ENCODE results near the gene TTC34.
"Not testable (repeated sequence)": the region's sequence is repeated elsewhere in the genome, so short reads cannot be mapped to it uniquely, and the experiment has no call there.

The TTC34 gene

DNA sequence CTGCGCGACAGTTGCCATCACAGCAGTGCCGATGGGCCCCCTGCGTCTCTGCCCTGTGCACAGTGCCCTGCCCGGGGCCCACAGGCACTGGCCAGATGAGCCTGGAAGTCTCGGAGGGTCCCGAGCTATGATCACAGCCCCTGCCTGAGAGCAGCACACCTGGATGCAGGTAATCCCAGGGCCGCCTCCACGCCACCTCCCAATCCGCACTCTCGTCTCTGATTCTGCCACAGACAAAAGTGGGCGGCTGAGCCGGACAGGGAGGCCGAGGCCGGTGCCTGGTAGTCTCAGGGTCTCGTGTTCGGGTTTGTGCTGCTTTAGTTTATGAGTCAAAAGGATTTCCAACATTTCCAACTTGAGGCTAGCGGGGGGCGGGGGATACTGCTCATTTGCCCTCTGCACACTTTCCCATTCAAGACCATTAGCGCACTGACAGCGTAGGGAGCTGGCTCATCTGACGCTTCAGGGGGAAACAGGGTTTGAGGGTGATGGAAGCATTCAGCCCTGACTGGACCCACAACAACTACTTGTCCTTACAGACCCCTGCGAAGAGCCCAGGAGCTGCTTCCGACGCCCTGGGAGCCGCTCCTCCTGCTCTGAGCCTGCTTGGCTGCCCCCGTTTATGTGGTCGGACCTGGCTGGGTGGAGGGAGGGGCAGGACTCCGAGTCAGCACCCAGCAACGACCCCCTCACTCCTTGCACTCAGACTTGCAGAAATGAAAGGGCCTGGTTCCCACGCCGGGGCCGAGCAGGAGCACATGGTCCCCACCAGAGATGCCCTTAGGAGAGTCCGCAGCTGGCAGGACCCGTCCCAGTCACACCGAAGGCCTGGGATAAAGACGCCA, 1.8 kb upstream of the TTC34 start:
- H3K4me3 ChIP-seq = no peak overlapping the region
- no peak overlapping the region for H3K27ac ChIP-seq

DNA sequence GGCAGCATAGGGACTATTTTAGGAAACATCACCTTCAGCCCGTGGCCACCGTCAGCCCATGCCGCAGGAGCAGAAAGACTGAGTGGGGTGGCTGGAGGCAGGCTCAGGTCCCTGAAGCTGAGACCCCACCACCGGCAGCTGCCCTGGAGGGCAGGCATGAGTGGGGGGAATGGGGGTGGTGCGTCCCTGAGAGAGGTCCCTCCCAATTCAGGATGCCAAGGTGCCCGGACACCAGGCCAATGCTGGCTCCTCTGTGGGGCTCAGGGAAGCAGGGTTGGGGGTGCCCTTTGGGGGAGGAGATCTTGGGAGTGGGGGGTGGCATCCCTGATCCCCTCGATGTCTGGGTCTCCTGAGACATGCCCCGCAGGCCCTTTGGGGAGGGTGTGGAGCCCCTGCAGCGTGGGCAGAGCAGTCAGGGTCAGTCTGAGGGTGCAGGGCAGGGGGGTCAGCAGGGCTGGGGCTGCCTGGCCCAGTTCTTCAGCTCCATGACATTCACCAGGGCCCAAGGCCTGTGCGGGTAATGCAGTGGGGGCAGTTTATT, 998 bp upstream of the TTC34 start:
- Histone ChIP-seq H3K27ac (no peak overlapping the region), H3K4me3 (no peak overlapping the region)

DNA sequence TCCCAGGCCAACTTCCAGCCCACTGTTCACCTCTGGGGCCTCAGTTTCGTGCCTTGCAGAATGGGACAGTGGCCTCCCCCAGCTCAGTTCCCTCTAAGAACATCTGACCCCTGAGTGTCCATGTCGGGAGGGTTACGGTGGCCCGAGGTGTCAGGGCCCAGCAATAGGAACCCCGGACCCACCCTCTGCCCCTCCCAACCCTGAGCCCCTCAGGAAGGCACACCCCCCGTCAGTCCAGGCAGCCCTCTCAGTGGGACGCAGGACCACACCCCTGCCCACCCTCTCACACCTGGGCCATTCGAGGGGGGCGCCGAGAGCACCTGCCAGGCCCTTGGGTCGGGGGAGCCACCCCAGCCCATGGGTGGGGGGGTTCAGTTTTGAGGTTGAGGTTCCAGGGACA, 447 bp downstream of the TTC34 start:
- Histone ChIP-seq H3K4me3 (no peak overlapping the region), H3K27ac (no peak overlapping the region)

DNA sequence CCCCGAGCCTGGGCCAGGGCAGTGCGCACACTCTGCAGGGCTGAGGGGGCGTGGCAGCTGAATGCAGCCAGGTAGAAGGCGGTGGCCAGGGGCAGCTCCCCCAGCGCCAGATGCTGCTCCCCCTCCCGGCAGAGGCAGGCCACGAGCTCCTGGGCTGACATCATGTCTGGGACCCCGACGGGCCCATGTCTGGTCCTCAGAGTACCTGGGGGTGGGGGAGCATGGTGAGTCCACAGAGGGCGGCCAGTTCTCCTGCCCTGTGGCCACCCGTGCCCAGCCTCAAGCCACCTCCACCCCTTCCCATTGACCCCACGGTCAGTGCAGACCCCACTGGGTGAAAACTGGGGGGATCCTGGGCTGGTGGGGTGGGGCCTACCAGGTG, 838 bp downstream of the TTC34 start:
- H3K4me3 ChIP-seq = no peak overlapping the region

DNA sequence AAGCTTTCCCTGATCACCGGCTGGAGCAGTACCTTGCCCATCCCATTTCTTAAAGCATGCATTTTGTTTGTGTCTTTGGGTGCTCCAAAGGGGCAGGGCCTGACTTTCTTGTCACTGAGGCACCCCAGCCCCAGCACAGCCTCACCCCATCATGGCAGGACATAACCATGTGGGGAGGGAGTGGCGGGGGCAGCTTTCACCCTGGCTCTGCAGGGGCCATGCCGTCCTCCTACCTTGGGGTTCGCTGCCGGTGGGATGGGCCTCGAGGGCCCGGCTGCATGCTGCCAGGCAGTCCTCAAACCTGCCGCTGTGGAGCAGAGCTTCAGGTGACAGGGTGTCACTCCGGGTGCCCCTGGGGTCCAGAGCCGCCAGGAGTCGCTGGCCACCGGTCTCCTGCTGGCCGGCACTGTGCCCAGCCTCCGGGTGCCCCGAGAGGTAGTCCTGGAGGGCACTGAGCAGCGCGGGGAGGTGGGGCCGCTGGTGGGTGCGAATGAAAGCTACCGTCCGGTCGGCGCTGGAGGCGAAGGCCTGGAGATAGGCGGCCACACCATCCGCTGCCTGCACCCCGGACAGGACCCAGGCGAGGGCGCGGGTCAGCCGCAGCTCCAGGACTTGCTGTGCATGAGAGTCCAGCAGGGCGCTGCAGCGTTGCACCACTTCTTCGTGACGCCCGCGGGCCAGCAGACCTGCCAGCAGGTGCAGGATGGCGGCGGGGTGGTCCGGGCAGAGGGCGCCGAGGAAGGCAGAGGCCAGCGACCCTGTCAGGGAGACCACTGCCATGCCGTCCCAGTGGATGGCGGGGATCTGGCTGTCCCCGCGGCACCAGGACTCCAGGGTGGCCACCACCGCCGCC, 1.5 kb downstream of the TTC34 start:
- Histone ChIP-seq H3K4me3 (no peak overlapping the region), H3K27ac (no peak overlapping the region)

More for the DNA sequence above, 838 bp downstream of the TTC34 start:
- no peak overlapping the region for H3K27ac ChIP-seq

DNA sequence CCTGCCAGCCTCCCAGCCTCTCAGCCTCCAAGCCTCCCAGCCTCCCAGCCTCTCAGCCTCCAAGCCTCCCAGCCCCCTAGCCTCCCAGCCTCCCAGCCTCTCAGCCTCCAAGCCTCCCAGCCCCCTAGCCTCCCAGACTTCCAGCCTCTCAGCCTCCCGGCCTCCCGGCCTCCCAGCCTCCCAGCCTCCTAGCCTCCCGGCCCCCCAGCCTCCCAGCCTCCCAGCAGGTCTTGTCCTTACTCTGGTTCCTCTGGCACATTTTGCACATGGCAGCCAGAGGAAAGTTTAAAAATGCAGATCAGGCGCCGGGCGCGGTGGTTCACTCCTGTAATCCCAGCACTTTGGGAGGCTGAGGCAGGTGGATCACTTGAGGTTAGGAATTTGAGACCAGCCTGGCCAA, 2.5 kb downstream of the TTC34 start:
- not testable (repeated sequence) for H3K4me3 ChIP-seq, H3K27ac ChIP-seq

DNA sequence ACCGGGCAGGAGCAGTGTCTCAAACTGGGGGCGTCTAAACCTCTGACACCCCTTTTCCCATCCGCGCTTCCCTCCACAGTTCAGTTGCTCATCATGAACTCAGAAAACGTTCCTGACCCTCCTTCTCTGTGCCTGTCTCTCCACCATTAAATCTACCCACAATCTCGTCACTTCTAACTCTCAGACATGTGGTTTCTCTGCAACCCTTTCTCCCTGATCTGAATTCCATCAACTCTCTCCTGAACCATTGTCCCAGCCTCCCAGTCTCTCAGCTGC, 3.8 kb downstream of the TTC34 start:
- H3K27ac ChIP-seq = no peak overlapping the region
- no peak overlapping the region for H3K4me3 ChIP-seq

DNA sequence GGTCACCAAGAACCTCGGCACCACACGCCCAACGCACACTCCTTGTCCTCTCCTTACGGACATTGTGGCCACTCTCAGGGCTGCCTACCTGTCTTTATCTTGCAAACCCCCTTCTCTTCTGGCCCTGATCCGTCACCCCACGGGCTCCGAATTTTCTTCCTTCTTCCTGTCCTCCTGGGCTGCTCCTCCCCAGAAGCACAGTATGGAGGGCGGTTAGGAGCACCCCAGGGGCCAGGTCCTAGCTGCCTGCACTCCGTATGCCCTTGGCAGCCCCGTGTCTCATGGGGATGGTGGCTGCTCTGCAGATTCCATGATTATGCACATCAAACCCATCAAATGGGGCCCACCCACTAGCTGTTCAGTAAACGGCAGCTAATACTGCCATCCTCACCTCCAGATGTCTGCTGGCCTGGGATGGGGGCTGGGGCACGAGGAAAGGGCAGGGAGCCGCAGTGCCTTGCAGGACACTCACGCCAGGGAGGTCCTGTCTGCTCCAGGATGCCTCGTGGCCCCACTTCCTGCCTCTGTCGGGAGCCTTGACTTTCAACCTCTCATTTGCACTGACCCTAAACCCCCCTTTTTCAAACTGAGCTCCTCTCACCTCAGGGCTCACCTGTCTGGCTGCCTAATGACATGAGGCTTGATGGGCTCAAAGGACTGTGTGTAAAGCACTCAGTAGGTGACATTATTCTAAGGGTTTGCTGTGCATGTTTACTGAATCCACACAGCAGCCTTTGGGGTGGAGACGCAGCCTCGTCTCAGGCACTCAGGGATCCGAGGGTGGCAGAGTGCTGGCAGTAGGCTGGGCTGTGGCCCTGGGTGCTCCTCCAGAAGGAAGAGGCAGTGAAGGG, 4.4 kb downstream of the TTC34 start:
- no peak overlapping the region for H3K4me3 ChIP-seq
- no peak overlapping the region for H3K27ac ChIP-seq

DNA sequence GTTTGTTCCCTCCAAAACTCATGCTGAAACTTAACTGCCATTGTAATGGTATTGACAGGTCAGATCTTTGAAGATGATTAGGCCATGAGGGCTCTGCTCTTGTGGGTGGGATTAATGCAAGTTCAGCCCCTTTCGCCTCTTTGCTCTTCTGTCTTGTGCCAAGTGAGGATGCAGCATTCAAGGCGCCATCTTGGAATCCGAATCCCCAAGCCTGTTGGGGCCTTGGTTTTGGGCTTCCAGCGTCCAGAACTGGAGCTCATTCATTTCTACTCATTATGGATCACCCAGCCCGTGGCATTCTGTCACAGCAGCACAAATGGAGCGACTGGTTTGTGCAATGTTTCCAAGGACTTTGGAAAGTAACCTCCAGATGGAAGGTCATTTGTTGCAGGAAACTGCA, 5.6 kb downstream of the TTC34 start:
- Histone ChIP-seq H3K27ac (no peak overlapping the region), H3K4me3 (no peak overlapping the region)

DNA sequence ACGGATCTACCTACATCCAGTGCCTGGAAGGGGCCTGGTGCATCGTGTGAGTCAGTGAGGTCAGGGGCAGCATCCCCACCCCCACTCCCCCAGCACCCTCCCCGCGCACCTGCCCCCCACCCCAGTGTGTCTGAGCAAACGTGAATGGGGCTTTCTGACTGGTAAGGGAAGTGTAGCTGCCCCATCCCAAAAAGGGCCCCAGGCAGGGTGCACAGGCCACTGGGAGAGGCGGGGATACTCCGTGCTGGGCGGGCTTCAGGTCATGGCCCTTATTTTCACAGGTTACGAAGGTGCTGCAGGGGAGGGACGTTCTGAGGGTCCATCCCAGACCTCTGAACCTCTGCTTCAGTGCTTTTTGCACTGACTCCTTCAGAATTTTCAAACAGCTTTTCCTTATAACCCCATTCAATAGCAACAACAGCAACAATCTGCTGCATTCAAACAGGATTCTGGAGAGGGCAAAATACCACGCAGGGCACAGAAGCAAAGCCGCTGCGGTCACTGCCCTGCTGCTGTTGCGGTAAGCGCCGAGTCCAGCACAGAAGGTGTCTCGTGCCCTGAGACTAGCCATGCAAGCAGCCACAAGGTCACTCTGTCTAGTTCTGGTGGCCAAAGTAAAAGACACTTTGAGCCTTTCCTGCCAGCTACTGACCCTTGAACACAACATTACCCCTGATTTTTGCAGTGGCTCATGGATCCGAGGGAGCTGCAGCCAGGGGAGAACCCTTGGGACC, 10.3 kb downstream of the TTC34 start:
- Histone ChIP-seq H3K27ac (no peak overlapping the region), H3K4me3 (no peak overlapping the region)

DNA sequence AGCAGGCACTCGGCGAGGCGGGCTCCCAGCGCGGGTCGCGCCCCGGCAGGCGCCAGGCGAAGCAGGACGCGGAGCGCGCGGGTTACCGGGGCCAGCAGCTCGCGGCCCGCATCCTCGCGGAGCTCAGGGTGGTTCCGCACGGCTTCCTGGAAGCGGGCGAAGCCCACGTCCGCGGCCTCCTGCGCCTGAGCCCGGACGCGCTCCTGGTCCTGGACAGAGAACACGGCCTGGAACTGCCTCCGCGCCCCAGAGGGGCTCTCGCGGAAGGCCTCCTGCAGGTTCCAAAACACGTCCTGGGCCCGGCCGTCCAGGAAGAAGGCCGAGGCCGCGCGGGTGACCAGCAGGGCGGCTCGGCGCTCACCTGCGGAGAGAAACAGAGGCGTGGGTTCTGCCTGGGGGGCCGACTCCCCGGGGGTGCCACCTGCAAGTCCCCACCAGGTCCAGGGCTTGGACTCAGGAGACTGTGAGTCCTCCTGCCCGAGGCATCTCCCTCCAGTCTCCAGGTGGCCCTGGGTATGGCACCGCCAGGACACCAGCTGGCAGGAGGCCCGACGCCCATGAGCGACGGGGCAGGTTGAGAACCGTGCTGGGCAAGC, 11.4 kb downstream of the TTC34 start:
- Histone ChIP-seq H3K4me3 (no peak overlapping the region), H3K27ac (no peak overlapping the region)

DNA sequence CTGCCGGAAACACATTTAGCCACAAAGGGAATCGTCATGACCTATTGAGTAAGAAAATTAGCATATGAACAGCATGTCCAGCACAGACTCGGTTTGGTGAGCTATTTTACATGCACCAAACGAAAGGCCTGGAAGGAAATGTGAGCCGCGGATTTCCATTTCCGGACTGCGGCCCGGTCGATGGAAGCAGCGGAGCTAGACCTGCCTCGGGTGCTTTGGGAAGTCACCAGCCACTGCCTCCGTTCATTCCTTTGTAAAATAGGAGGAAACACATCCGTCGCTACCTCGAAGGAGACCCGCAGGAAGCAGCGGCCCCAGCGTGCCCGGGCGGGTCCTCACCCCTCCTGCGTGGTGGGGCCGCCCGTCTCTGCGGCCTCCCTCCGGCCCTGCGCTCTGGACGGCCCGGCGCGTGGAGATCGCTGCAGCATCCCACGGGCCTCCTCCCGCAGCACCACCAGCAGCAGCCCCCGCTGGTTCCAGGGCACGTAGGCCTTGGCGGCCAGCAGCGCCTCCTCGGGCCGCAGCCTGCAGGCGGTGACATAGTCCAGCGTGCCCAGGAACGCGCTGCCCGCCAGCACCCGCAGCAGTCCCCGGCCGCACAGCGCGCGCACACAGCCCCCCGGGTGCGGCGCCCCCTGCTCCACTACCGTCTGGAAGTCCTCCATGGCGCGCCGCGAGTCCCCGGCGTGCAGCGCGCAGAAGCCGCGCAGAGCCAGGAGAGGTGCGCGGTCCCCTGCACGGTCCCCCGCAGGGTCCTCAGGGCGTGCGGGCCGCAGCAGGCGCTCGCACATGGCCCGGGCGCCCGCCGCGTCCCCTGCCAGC, 12.1 kb downstream of the TTC34 start:
- Histone ChIP-seq H3K4me3 (no peak overlapping the region), H3K27ac (no peak overlapping the region)

DNA sequence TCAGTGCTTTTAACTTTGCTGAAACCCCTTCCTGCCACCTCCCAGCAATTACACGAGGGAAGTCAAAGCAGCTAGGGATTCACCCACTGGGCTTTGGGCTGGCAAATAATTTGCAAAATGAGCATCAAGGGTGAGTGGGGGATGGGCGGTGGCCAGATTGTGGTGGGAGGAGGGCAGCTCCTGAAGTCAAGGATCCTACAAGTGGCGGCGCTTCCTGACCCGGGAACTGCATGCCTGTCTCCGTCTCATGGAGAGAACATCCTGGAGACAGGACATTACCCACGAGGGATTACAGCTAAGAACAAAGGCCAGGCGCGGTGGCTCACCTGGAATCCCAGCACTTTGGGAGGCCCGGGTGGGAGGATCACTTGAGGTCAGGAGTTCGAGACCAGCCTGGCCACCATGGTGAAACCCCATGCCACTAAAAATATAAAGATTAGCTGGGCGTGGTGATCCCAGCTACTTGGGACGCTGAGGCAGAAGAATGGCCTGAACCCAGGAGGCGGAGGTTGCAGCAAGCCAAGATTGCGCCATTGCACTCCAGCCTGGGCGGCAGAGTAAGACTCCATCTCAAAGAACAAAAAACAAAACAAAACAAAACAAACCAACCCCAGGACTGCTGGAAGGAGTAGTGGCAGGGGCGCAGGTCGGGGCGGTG, 12.9 kb downstream of the TTC34 start:
- H3K4me3 ChIP-seq = no peak overlapping the region
- no peak overlapping the region for H3K27ac ChIP-seq

DNA sequence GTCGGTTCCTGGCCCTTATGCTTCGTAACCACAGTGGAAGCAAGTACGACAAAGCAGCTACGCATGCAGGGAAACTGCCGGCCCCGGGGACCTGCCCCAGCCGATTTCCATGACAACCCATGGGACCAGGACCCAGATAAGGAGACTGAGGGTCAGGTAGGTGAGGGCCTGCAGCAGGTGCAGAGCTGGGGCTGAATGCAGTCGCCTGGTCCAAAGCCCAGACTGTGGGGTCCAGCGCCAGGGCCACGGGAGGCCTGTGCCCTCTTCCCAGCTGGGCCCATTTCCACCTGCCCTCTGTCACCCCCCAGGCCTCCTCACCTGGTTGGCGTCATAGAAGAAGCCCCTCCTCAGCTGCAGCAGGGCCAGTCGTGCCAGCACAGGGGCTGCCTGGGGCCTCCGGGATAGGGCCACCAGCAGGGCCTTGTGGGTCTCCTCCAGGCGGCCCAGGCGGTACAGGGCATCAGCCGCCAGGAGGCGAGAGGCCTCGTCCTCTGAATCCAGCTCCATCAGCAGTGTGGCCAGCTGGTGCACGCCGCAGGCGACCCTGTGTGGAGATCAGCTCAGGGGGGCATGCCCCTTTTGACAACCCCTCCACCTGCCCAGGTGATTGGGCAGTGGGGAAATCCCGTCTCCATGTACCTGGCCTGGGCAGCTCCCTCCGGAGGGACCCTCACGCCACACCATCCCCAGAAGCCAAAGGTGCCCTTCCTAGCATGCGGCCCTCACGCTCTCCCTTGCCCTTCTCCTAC, 14.2 kb downstream of the TTC34 start:
- H3K27ac ChIP-seq = no peak overlapping the region
- no peak overlapping the region for H3K4me3 ChIP-seq

DNA sequence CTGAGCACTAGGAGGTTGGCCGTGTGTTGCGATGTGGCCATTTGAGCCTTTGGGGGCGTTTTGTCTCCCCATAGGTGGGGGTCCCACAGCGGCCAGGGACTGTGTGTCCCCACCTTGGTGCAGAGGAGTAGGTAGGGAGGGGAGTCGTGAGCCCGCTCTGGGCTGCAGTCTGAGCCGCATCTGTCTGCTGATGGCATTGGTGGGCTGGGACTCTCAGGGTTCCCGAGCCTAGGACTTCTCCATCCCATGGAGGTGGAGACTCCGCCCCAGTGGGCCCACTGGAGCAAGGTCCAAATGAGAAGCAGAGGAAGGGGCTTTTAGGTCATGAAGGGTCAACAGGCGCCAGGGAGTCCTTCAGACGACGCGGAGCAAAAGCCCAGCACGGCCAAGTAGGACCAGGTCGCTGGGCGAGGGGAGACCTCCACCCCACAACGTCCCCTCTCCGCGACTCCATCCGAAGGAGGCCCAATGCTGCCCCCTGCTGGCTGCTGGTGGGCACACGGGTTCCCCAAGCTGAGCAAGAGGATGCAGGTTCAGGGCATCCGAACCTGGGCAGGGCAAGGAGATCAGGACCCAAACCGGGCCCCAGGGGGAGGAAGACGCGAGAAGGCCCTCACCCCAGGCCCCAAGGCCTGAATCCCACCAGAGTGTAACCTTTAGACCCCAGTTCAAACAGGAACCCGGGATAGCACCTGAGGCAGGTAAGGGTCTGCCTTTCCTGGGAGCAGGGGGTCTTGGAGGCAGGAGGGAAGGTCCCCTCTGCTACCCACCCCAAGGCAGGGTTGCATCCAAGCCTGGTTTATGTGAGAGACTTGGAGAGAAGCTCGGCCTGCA, 14.9 kb downstream of the TTC34 start:
- no peak overlapping the region for H3K27ac ChIP-seq
- no peak overlapping the region for H3K4me3 ChIP-seq

DNA sequence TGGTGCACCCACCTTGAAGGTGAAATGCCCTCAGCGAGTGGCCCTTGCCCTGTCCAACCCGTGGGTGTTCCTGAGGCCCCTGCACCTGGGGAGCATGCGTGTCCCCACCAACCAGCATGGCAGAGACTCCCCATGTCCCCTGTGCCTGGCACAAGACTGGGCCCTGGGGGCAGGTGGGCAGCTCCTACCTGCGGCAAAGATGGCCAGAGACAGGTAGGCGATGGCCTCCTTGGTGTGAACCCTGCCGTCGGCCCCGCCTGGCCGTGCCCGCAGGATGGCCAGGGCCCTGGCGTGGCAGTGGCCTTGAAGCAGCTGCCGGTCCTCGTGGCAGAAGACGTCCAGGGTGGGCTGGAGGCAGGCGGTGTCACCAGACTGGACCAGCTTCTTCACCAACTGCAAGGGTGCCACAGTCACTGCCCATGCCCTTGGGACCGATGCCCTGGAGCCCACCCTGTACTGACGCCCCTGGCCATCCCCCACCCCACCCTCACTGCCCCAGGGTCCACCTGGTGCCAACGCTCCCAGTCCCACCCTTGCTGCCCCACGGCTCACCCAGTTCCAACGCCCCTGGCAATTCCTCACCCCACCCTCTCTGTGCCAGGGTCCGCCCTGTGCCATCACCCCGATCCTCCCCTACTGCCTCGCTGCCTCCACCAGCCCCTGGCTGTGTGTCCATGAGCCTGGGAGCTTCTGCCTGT, 15.7 kb downstream of the TTC34 start:
- H3K27ac ChIP-seq = no peak overlapping the region
- H3K4me3 ChIP-seq = no peak overlapping the region

All from skin epidermis (tissue), 12 donors.